GM20431 (cell line): ENCODE results near the gene KIF13A.
"Not testable (repeated sequence)": the region's sequence is repeated elsewhere in the genome, so short reads cannot be mapped to it uniquely, and the experiment has no call there.

ENCODE experiments used
- in situ Hi-C: fragments of 300-500 bp; cut with MseI, MboI; formaldehyde crosslinking; loops from one replicate; pipeline ENCODE4 v1.15.0; 2020; ENCODE audit warnings: low sequenced_read_pairs; ENCODE audit not compliant: unreplicated experiment

Gene KIF13A

GRCh38 chr6:17828149-17828548, 159.3 kb downstream of the KIF13A start:
- in situ Hi-C loops: no loop called here

- in situ Hi-C loops: no loop called here
Measured at GRCh38 chr6:17826301-17826700, 161.1 kb downstream of the KIF13A start.

DNA sequence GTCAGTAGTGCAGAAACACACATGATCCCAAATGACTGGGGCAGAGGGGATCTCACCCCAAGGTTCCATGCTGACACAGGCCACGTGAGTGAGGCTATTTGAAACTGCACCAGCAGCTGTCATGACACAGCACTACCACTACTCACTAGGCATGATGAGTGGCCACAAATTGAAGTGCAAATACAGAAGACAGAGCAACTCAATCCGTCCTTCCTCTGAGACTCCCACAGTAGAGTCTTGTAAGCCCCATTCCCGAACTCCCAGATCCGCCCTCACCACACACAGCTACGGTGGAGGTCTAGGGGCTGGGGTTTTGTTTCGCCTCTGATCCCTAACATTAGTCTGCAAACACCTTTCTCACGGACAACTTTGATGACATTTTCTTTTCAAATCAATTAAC, 167.4 kb downstream of the KIF13A start:
- in situ Hi-C loops: no loop called here

DNA sequence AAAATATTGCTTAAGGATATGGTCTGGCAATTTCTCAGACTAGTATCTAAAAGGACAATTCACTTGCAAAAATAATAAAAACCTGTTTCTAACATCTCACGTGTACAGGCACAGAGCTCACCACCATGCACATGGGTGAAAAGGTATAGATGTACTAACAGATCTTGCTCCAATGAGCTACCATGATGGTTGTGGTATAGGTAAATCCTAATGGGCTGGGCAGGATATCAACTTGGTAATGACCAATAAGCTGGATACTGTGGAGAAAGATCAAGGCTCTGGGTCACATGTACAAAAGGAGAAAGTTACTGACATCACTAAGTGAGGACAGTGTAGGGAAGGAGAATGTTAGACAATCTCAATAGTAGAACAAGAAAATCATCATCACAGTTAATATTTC, 169.7 kb downstream of the KIF13A start:
- in situ Hi-C loops: loop anchor here (10.0 kb wide), 1 partner anchor 663 kb away; no protein-coding TSS in a partner anchor

- in situ Hi-C loops: loop anchor here (10.0 kb wide), 1 partner anchor 662 kb away; no protein-coding TSS in a partner anchor
Measured at GRCh38 chr6:17816921-17817611, 170.4 kb downstream of the KIF13A start.

DNA sequence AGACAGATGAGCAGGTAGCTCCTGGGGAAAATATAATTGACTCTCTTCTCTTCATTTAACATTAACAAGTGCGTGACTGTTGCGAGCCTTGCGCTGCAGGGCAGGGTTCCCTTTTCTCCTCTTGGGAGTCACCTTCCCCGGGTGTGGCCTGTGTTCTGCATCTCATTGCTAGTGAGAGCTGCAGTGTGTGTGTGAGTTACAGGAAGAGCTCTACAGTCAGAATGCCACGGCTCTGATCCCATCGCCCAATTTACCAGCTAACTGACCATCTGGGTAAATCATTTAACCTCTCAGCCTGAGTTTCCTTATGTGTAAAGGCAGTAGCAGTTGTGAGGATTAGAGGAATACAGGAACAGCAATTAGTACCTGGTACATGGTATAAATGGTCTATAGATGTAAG, 173.9 kb downstream of the KIF13A start:
- in situ Hi-C loops: loop anchor here (10.0 kb wide), 1 partner anchor 659 kb away; no protein-coding TSS in a partner anchor

- in situ Hi-C loops: loop anchor here (10.0 kb wide), 1 partner anchor 658 kb away; no protein-coding TSS in a partner anchor
Measured at GRCh38 chr6:17812311-17812710, 175.1 kb downstream of the KIF13A start.

GRCh38 chr6:17808609-17809008, 178.8 kb downstream of the KIF13A start:
- in situ Hi-C loops: loop anchor here (10.0 kb wide), 1 partner anchor 224 kb away; no protein-coding TSS in a partner anchor

GRCh38 chr6:17807431-17807830, 180.0 kb downstream of the KIF13A start:
- in situ Hi-C loops: loop anchor here (10.0 kb wide), 1 partner anchor 223 kb away; no protein-coding TSS in a partner anchor

DNA sequence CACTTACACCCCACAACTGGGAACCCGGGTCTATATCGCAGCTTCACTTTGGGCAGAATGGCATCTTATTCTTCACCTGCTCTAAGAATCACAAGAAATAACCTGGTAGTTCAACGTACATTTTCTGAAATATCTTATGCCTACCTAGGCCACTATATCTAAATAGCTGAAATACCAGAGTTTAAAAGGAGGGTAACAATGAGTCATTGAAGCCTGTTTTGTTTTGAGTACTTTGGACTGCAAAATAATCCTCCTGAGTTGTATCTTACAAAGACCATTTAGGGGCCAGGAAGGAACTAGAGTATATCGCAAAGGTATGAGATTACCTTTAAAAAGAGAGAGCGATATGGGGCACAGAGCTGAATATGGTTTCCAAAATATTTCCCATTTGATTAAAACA, 184.0 kb downstream of the KIF13A start:
- in situ Hi-C loops: loop anchor here (10.0 kb wide), 1 partner anchor 219 kb away; no protein-coding TSS in a partner anchor

- in situ Hi-C loops: no loop called here
Measured at GRCh38 chr6:17798477-17799154, 188.8 kb downstream of the KIF13A start.

GRCh38 chr6:17790489-17790888, 196.9 kb downstream of the KIF13A start:
- in situ Hi-C loops: no loop called here

DNA sequence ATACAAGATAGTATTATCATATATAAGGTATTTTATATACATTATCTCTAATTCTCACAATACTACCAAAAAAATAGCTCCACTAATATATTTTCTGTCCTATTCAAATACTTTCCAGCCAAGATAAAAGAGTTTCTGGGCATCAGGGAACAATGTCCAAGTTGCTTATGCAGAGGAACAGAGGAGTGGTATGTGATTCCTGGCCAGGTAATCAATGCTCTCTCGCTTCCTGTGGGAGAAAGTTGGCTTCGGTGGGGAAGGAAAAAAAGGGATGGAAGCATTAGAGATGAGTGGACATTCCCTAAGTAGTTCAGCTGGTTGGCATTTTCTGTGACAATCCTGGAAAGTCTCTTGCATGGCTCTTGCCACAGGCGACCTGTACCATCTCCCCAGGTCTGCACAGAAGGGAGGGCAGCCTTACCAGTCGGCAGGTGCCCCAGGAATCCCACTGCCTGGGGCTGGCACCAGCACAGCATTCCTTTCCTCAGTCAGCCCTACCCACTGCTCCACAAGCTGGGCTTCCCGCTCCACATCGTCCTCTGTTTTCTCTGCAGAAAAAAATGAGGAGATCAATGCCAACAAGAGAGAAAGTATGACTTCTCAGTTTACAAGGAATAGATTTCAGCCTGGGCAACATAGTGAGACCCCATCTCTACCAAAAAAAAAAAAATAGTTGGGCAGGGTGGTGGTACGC, 202.2 kb downstream of the KIF13A start:
- in situ Hi-C loops: no loop called here

GRCh38 chr6:17780061-17780460, 207.4 kb downstream of the KIF13A start:
- in situ Hi-C loops: no loop called here

DNA sequence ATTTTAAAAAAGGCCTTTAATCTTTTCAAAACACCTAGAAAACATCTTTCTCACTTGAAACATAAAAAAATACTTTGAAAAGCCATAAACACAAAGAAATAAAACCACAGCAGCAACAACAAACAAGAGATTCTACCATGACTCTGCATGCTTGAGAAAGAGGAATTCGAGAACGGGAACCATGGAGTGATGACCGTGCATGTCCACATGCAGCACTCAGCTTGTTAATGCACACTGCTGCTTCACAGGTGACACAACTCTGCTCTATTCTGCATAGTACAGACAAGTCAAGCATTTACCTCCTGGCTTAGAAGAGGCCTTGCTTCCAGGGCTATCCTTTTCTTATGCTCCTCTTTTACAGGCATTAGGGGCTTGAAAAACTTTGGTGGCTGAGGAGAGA, 215.8 kb downstream of the KIF13A start:
- in situ Hi-C loops: no loop called here

DNA sequence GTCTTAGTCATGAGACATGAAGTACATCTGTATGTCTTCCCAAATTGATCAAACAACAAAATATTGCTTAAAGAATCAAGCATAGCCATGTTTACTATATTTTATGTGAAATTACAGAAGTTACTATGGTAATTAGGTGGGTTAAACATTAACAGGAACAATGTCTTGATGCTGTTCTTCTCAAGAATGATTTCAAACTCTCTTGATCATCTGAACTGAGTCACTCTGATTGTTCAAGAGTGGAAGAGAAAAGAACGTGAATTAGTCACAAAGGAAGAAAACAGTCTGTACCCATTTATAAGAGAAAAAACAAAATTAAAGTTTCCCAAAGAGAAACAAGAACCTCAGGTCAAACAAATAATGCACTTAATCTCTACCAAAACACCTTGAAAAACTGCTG, 218.6 kb downstream of the KIF13A start:
- in situ Hi-C loops: no loop called here

GRCh38 chr6:17768388-17768787, 219.0 kb downstream of the KIF13A start:
- in situ Hi-C loops: no loop called here

GRCh38 chr6:17762651-17763050, 224.8 kb downstream of the KIF13A start:
- in situ Hi-C loops: no loop called here

DNA sequence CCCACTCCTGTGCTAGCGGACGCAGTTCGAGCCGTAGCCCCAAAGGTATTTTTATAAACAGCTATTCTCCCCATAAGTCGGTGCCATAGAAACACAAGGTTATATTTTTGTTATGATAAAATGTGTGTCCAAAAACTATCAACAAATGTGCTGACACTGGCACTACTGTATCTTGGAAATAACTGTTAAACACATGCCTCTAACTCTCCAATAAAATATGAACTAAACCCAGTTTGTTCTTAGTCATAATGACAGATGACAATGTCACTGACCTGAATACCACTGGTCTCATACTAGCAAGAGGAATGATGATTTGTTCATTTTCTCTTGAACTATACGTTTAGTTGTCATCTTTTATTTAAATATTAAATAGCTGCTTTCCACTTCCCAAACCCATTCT, 229.3 kb downstream of the KIF13A start:
- in situ Hi-C loops: no loop called here

- in situ Hi-C loops: no loop called here
Measured at GRCh38 chr6:17754254-17754653, 233.2 kb downstream of the KIF13A start.

GRCh38 chr6:17745324-17745723, 242.1 kb downstream of the KIF13A start:
- in situ Hi-C loops: not testable (repeated sequence)
